ENCODE data around the gene MEI4. TPM values are rescaled to one million over a fixed set of nuclear protein-coding genes. Genes with fewer than 3 reads are reported as not detected.

Gene MEI4
- total RNA-seq, 1 donor from 2014 or later, result 1.0 TPM

GRCh38 chr6:77856391-77856790, 203.6 kb downstream of the MEI4 start:
- no peaks in the 10 kb centered on the region for H3K4me1 ChIP-seq
- no peaks in the 10 kb centered on the region for H4K20me1 ChIP-seq (ENCODE audit: low read depth)
- Mint-ChIP-seq H3K4me3 (no peak overlapping the region), H3K4me1 (no peaks in the 10 kb centered on the region), H3K9me3 (no peaks in the 10 kb centered on the region), H3K27ac (no peak overlapping the region), H3K27me3 (ENCODE audit: insufficient read depth, low read depth) (no peaks in the 10 kb centered on the region), H3K36me3 (no peaks in the 10 kb centered on the region)
- no peaks in the 10 kb centered on the region for H3K36me3 ChIP-seq
- H3F3A ChIP-seq (ENCODE audit: low read depth), result no peaks in the 10 kb centered on the region
- no peaks in the 10 kb centered on the region for H3K79me2 ChIP-seq (ENCODE audit: low read depth)
- H3K4me3 ChIP-seq, result no peak overlapping the region
- H2AFZ ChIP-seq (replicated peaks), result no peak overlapping the region
- TF ChIP-seq CTCF (IDR thresholded peaks at IDR 0.05) (no peak), EZH2 (IDR thresholded peaks at IDR 0.05) (no peak), EZH2phosphoT487 (IDR thresholded peaks at IDR 0.05) (no peak)
- no peak overlapping the region for H3K4me2 ChIP-seq
- H3K9me3 ChIP-seq (ENCODE audit: low read depth), result no peaks in the 10 kb centered on the region
- H3K9ac ChIP-seq, result no peak overlapping the region
- no peak overlapping the region for H3K27ac ChIP-seq
- no peaks in the 10 kb centered on the region for H3K27me3 ChIP-seq
- no peak for DNase-seq (ENCODE audit: low spot score)

GRCh38 chr6:77857421-77857820, 204.6 kb downstream of the MEI4 start:
- H3K79me2 ChIP-seq (ENCODE audit: low read depth), result no peaks in the 10 kb centered on the region
- no peaks in the 10 kb centered on the region for H3K4me1 ChIP-seq
- H3K4me3 Mint-ChIP-seq, result no peak overlapping the region
- DNase-seq (ENCODE audit: low spot score), result no peak
- H3K36me3 Mint-ChIP-seq, result peaks cover 3% of the 10 kb centered on the region
- no peaks in the 10 kb centered on the region for H3K27me3 Mint-ChIP-seq (ENCODE audit: insufficient read depth, low read depth)
- no peak for TF ChIP-seq CTCF (IDR thresholded peaks at IDR 0.05)
- H3K9ac ChIP-seq, result no peak overlapping the region
- no peaks in the 10 kb centered on the region for H3K9me3 ChIP-seq (ENCODE audit: low read depth)
- H3K4me3 ChIP-seq, result no peak overlapping the region
- H3K4me1 Mint-ChIP-seq, result no peaks in the 10 kb centered on the region
- H2AFZ ChIP-seq (replicated peaks), result no peak overlapping the region
- no peaks in the 10 kb centered on the region for H3K36me3 ChIP-seq
- H3K27ac ChIP-seq, result no peak overlapping the region
- H3K27me3 ChIP-seq, result no peaks in the 10 kb centered on the region
- no peak overlapping the region for H3K27ac Mint-ChIP-seq
- no peak overlapping the region for H3K4me2 ChIP-seq
- no peaks in the 10 kb centered on the region for H4K20me1 ChIP-seq (ENCODE audit: low read depth)
- H3F3A ChIP-seq (ENCODE audit: low read depth), result no peaks in the 10 kb centered on the region
- peaks cover 6% of the 10 kb centered on the region for H3K9me3 Mint-ChIP-seq

GRCh38 chr6:77876300-77876699, 223.5 kb downstream of the MEI4 start:
- no peaks in the 10 kb centered on the region for H3K79me2 ChIP-seq (ENCODE audit: low read depth)
- H3K36me3 ChIP-seq, result no peaks in the 10 kb centered on the region
- H3K9ac ChIP-seq, result no peak overlapping the region
- H3K27me3 Mint-ChIP-seq (ENCODE audit: insufficient read depth, low read depth), result no peaks in the 10 kb centered on the region
- DNase-seq (ENCODE audit: low spot score), result no peak
- H3K4me2 ChIP-seq, result no peak overlapping the region
- H3K9me3 Mint-ChIP-seq, result no peaks in the 10 kb centered on the region
- H3K27ac ChIP-seq, result no peak overlapping the region
- H3K9me3 ChIP-seq (ENCODE audit: low read depth), result no peaks in the 10 kb centered on the region
- H2AFZ ChIP-seq (replicated peaks), result no peak overlapping the region
- peaks cover 9% of the 10 kb centered on the region for H3K4me1 Mint-ChIP-seq
- H3K4me3 Mint-ChIP-seq, result no peak overlapping the region
- H3K4me3 ChIP-seq, result no peak overlapping the region
- no peaks in the 10 kb centered on the region for H3K36me3 Mint-ChIP-seq
- no peak overlapping the region for H3K27ac Mint-ChIP-seq
- H3K4me1 ChIP-seq, result no peaks in the 10 kb centered on the region
- H3K27me3 ChIP-seq, result no peaks in the 10 kb centered on the region
- H4K20me1 ChIP-seq (ENCODE audit: low read depth), result no peaks in the 10 kb centered on the region
- no peaks in the 10 kb centered on the region for H3F3A ChIP-seq (ENCODE audit: low read depth)
- TF ChIP-seq EZH2phosphoT487 (IDR thresholded peaks at IDR 0.05) (no peak), CTCF (IDR thresholded peaks at IDR 0.05) (no peak), EZH2 (IDR thresholded peaks at IDR 0.05) (no peak)

- H3K4me1 ChIP-seq, result no peaks in the 10 kb centered on the region
- no peak for TF ChIP-seq EZH2 (IDR thresholded peaks at IDR 0.05)
- no peak for TF ChIP-seq EZH2phosphoT487 (IDR thresholded peaks at IDR 0.05)
- TF ChIP-seq CTCF (IDR thresholded peaks at IDR 0.05), result no peak
- peaks cover 12% of the 10 kb centered on the region for H3K4me1 Mint-ChIP-seq
- no peaks in the 10 kb centered on the region for H3K36me3 ChIP-seq
- no peak overlapping the region for H3K27ac ChIP-seq
- no peak overlapping the region for H3K4me3 Mint-ChIP-seq
- no peaks in the 10 kb centered on the region for H3K9me3 Mint-ChIP-seq
- H3K27me3 Mint-ChIP-seq (ENCODE audit: insufficient read depth, low read depth), result no peaks in the 10 kb centered on the region
- no peaks in the 10 kb centered on the region for H3K36me3 Mint-ChIP-seq
- no peaks in the 10 kb centered on the region for H3F3A ChIP-seq (ENCODE audit: low read depth)
- no peak overlapping the region for H3K4me3 ChIP-seq
- H3K4me2 ChIP-seq, result no peak overlapping the region
- no peak for DNase-seq (ENCODE audit: low spot score)
- H2AFZ ChIP-seq (replicated peaks), result no peak overlapping the region
- no peaks in the 10 kb centered on the region for H3K79me2 ChIP-seq (ENCODE audit: low read depth)
- H3K9me3 ChIP-seq (ENCODE audit: low read depth), result no peaks in the 10 kb centered on the region
- H3K9ac ChIP-seq, result no peak overlapping the region
- no peaks in the 10 kb centered on the region for H4K20me1 ChIP-seq (ENCODE audit: low read depth)
- no peaks in the 10 kb centered on the region for H3K27me3 ChIP-seq
- H3K27ac Mint-ChIP-seq, result no peak overlapping the region
Measured at GRCh38 chr6:77879527-77879926, 226.7 kb downstream of the MEI4 start.

Data from neural progenitor cell (in vitro differentiated cells).